HG03342 (cell line): ENCODE results near the gene FOXP4.
"Not testable (repeated sequence)": the region's sequence is repeated elsewhere in the genome, so short reads cannot be mapped to it uniquely, and the experiment has no call there.

Experiments used
- ATAC-seq: cut with Tn5 transposase; IDR thresholded peaks from one replicate; pipeline ENCODE4 v1.9.1; 2021; ENCODE audit warnings: mild to moderate bottlenecking, moderate library complexity; ENCODE audit not compliant: unreplicated experiment

Gene FOXP4

DNA sequence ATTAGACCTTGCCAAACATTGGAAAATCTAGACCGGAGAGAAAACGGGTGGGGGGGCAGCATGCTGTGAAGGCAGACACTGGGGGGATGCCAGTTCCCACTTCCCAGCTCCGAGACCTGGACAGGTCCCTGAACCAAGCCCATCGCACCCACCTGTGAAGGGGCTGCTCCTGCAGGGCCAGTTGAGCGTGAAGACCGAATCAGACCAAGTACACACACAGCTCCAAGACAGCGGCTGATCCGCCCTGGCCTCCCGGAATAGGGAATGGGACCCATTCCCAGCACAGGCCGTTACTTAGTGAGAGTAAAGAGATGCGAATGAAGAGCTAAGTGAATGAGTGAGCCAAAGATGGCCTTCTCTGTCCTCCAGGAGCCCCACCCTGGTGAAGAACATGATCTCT is 50.6 kb downstream of the FOXP4 start:
- ATAC-seq = no peak

DNA sequence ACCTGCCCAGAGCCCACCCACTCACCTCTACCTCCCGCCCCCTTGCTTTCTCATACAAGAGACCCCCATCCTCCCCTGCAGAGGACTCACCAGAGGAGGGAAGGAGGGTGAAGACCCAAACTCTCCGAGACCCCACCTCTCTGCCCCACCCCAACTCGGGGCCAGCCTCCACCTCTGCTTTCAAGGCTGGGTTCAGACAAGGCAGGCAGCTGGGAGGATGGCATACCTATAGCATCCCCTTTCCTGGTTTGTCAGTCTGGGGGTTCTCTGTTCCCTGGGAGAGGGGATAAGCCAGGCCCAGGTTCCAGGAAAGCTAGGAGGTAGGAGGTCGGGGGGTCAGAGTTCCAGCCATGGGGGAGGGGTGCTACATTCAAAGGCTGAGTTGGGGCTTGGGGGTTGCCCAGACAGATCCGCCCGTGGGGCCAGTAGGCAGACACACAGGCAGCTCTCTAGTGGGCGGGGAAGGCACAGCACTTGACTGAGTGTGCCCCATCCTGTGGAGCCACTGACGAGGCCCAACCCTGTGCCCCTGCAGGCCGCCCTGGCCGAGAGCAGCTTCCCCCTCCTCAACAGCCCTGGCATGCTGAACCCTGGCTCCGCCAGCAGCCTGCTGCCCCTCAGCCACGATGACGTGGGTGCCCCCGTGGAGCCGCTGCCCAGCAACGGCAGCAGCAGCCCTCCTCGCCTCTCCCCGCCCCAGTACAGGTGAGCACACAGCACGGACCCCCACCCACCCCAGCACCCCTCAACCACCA is 51.2 kb downstream of the FOXP4 start:
- ATAC-seq = no peak

GRCh38 chr6:41598670-41599014 is 52.5 kb downstream of the FOXP4 start:
- no peak for ATAC-seq

- no peak for ATAC-seq
These were observed 53.1 kb downstream of the FOXP4 start for GRCh38 chr6:41599015-41599851.

GRCh38 chr6:41599852-41600445 is 53.8 kb downstream of the FOXP4 start:
- no peak for ATAC-seq

DNA sequence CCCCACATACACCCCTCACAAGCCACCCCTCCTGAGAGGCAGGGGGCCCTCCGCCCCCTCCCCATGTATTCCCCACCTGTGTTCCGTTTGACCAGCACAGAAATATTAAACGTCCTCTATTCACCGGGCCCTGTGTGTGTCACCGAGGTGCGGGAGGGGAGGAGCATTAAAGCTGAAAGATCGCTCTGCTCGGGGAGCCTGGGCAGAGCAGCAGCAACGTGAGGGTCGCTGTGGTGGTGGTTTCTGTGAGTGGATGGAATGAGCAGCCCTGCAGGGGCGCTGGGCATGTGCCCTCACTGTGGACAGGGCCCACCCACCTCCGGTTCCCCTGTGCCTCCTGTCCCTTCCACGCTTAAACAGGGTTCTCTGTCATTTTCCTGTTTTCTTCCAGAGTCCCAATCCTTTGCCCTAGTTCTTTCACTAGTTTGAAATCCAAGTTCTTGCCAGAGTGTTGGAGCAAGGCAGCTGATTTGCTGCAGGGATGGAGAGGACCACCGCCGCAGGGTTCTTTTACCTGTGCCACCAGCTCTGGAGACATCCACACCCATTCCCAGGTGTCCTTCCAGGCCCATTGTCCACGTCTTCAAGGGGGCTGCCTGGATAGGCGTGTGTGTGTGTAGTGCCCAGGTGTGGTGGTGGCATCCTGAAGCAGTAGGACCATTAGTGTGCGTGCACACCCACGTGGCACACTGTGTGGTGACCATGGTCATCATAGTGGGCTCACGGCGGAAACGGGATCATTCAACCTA is 54.5 kb downstream of the FOXP4 start:
- no peak for ATAC-seq

GRCh38 chr6:41601248-41601549 is 55.0 kb downstream of the FOXP4 start:
- no peak for ATAC-seq

- no peak for ATAC-seq
These were observed 56.2 kb downstream of the FOXP4 start for GRCh38 chr6:41602422-41602743.

GRCh38 chr6:41602864-41603608 is 56.9 kb downstream of the FOXP4 start:
- ATAC-seq = no peak

- ATAC-seq = no peak
These were observed 57.8 kb downstream of the FOXP4 start for GRCh38 chr6:41604006-41604405.

DNA sequence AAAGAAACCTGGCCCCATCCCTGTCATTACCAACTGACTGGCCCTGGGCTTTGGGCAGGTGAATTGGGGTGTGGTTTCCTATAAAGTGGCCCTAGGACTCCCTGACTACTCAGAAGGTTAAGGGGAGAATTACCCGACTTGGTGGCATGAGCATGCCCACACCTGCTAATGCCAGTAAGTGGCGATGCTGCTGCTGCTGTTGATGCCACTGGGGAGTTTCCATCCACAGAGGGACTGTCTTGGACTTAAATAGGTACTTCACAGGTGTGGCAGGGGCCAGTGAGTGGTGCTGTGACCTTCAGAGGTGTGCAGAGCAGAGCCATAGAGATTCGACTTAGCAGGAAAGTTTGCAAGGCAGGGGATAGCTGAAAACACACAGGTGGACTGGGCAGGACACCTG is 59.5 kb downstream of the FOXP4 start:
- no peak for ATAC-seq

GRCh38 chr6:41607036-41607435 is 60.9 kb downstream of the FOXP4 start:
- no peak for ATAC-seq

- ATAC-seq = no peak
These were observed 61.6 kb downstream of the FOXP4 start for GRCh38 chr6:41607736-41608135.

- ATAC-seq = no peak
These were observed 62.4 kb downstream of the FOXP4 start for GRCh38 chr6:41608443-41609151.

GRCh38 chr6:41614715-41615114 is 68.5 kb downstream of the FOXP4 start:
- ATAC-seq = no peak

GRCh38 chr6:41615311-41615710 is 69.1 kb downstream of the FOXP4 start:
- ATAC-seq = no peak

DNA sequence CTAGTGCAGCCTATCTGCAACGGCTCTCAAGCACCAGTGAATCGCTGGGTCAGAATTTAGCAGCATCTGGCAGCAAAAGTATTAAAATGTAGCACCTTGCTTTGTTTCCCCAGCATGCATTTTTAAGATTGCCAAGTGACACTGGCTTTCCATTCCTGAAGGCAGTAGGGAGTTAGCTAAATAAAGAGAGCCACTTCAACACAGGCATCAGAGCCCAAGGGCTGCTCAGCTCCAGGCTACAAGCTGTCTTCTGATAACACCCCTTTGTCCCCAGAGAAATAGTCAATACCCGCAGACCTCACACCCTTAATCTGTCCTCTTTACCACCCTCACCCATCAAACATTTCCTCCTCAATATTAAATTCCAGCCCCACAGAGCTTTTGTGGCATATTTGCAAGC is 72.4 kb downstream of the FOXP4 start:
- ATAC-seq = no peak

DNA sequence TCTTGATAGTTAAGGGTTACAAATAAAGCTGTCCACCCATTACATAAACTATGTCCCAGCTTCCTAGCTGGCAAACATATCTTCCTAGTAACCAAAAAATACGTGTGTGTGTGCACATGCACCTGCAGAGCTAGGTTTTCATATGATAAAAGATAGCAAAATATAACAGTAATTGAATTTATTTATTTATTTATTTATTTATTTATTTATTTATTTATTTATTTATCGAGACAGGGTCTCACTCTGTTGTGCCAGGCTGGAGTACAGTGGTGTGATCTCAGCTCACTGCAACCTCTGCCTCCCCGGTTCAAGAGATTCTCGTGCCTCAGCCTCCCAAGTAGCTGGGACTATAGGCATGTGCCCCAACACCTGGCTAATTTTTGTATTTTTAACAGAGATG is 73.0 kb downstream of the FOXP4 start:
- ATAC-seq = not testable (repeated sequence)

GRCh38 chr6:41621367-41621766 is 75.2 kb downstream of the FOXP4 start:
- ATAC-seq = no peak

DNA sequence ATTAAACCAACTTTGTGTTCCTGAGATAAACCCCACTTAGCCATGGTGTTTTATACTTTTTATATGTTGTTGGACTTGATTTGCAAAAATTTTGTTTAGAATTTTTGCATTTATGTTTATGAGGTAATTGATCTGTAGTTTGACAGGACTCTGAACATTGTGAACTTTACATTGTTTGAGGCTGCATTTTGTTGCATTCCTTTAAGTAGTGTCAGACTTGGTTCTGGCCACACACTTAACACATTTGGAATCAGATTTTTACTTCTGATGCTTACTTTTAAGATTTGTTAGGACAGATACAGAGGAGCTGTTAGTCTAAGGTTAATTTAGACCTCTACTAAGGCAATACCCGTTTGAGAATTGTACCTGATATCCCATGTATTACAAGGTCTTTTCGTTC is 75.6 kb downstream of the FOXP4 start:
- no peak for ATAC-seq
